ENCODE data around the gene MORF4L1. TPM values are rescaled to one million over a fixed set of nuclear protein-coding genes. Genes with fewer than 3 reads are reported as not detected.
"Not testable (repeated sequence)": the region's sequence is repeated elsewhere in the genome, so short reads cannot be mapped to it uniquely, and the experiment has no call there.

MORF4L1 gene
- total RNA-seq, 4 donors from 2014 or later = 279 to 372 (median 286) TPM

- Histone ChIP-seq H3K9me3 (no peaks in the 10 kb centered on the region), H3K36me3 (no peaks in the 10 kb centered on the region), H3K27me3 (no peaks in the 10 kb centered on the region), H3K4me3 (no peak overlapping the region), H3K27ac (no peak overlapping the region), H3K4me1 (no peaks in the 10 kb centered on the region)
- TF ChIP-seq, protein P1, sequence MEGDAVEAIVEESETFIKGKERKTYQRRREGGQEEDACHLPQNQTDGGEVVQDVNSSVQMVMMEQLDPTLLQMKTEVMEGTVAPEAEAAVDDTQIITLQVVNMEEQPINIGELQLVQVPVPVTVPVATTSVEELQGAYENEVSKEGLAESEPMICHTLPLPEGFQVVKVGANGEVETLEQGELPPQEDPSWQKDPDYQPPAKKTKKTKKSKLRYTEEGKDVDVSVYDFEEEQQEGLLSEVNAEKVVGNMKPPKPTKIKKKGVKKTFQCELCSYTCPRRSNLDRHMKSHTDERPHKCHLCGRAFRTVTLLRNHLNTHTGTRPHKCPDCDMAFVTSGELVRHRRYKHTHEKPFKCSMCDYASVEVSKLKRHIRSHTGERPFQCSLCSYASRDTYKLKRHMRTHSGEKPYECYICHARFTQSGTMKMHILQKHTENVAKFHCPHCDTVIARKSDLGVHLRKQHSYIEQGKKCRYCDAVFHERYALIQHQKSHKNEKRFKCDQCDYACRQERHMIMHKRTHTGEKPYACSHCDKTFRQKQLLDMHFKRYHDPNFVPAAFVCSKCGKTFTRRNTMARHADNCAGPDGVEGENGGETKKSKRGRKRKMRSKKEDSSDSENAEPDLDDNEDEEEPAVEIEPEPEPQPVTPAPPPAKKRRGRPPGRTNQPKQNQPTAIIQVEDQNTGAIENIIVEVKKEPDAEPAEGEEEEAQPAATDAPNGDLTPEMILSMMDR (IDR thresholded peaks at IDR 0.05 in 4 of 5, conservative IDR thresholded peaks at IDR 0.05 in 1 of 5) = no peak
- no peak for TF ChIP-seq POLR2A (IDR thresholded peaks at IDR 0.05)
- ATAC-seq = no peak
- intact Hi-C loops (cut with DNase I; ENCODE audit: low total_unique reads) = no loop called here
- no peak for DNase-seq
- in situ Hi-C loops (cut with MboI; ENCODE audit: low sequenced_read_pairs in 4 of 4) = no loop called here
Observed at GRCh38 chr15:78866803-78867202, 5.9 kb upstream of the MORF4L1 start.

DNA sequence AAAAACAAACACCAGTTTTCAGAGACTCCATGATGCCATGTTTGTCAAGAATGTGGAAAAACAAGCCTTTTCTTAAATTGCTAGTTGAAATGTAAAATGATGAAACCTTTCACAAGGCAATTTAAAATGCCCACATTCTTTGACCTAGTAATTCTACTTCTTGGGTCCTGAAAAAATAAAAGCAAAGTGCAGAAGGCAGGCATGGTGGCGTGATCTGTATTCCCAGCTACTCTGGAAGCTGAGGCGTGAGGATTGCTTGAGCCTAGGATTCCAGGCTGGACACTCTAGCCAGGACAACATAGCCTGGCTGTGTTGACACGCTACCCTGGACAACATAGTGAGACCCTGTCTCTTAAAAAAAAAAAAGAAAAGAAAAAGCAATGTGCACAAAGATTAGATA is 4.3 kb upstream of the MORF4L1 start:
- H3K27me3 ChIP-seq = no peaks in the 10 kb centered on the region
- ATAC-seq = no peak
- H3K9me3 ChIP-seq = no peaks in the 10 kb centered on the region
- no peak overlapping the region for H3K4me3 ChIP-seq
- in situ Hi-C loops (cut with MboI; ENCODE audit: low sequenced_read_pairs in 4 of 4) = no loop called here
- H3K36me3 ChIP-seq = no peaks in the 10 kb centered on the region
- H3K27ac ChIP-seq = no peak overlapping the region
- DNase-seq = no peak
- intact Hi-C loops (cut with DNase I; ENCODE audit: low total_unique reads) = no loop called here
- peaks cover 3 to 4% of the 10 kb centered on the region in 2 donors for H3K4me1 ChIP-seq
- TF ChIP-seq, protein P1 (IDR thresholded peaks at IDR 0.05 in 4 of 5, conservative IDR thresholded peaks at IDR 0.05 in 1 of 5) = no peak
- no peak for TF ChIP-seq POLR2A (IDR thresholded peaks at IDR 0.05)

DNA sequence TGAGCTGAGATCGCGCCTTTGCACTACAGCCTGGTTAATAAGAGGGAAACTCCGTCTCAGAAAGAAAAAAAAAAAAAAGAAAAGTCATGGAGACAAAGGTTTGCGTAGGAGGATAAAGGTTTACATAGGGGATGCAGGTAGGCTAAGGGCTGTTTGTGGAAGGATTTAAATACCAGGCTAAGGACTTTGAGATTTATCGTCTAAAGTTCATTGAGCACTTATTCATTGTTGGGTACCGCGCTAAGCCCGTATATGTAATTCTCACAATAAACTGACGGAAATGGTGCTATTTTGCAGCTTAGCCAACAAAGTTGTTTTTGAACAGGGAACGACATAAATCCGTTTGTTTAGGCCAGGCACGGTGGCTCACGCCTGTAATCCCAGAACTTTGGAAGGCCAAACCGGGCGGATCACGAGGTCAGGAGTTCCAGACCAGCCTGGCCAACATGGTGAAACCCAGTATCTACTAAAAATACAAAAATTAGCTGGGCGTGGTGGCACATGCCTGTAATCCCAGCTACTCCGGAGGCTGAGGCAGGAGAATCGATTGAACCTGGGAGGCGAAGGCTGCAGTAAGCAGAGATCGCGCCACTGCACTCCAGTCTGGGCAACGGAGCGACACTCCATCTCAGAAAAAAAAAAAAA is 1.1 kb upstream of the MORF4L1 start:
- H3K4me1 ChIP-seq = peaks cover 23 to 24% of the 10 kb centered on the region in 2 donors
- in situ Hi-C loops (cut with MboI; ENCODE audit: low sequenced_read_pairs in 4 of 4); H3K27me3 ChIP-seq; ATAC-seq; DNase-seq; H3K36me3 ChIP-seq; H3K9me3 ChIP-seq: not testable (repeated sequence)
- peak overlapping the region in 3 of 4 donors; percentile 99 to 100 (median 99) for H3K27ac ChIP-seq
- intact Hi-C loops (cut with DNase I; ENCODE audit: low total_unique reads) = loop anchor here (1.0 to 5.0 kb wide), 3 partner anchors 11 to 1281 kb away; partner anchors contain the start of gene FAH
- H3K4me3 ChIP-seq = peak overlapping the region in 1 of 4 donors; percentile 96

DNA sequence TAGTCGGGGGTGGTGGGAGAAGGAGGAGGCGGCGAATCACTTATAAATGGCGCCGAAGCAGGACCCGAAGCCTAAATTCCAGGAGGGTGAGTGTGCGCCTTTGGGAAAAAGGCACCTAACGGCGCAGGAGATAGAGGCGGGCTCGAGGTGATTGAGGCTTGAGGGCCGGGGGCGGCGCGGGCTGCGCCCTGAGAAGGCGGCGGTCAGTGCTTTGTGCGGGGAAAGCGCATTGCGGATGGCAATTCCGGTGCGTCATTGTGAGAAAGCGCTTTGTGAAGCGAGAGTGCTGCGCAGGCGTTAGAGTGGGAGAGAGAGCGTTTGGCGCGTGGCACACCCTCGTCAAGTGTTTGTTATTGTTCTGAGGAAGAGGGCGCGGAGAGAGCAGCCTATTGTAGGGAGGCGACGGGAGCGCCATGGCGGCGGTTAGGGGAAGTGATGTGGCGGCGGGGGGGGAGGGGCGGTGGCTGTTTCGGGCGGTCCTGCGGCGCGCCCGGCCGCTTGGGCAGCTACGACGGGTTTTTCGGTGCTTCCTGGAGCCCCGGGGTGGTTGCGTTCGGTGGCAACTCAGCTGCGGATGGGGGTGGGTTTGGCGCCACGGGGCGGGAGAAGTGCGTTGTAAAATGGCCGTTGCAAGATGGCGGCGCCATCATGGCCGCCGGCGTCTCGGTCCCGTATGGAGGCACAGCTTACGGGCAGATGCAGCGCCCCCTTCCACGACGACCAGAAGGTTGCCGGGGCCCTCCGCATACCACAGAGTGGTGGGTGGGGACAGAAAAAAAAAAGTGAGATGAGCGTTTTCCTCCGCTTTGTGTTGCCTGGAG is 492 bp downstream of the MORF4L1 start:
- peak; percentile 48 to 62 for DNase-seq
- Histone ChIP-seq H3K4me1 (peaks cover 38 to 39% of the 10 kb centered on the region in 2 donors), H3K4me3 (peak overlapping the region; percentile 84 to 100 (median 96)), H3K27ac (peak overlapping the region; percentile 94 to 100 (median 99)), H3K9me3 (no peaks in the 10 kb centered on the region), H3K27me3 (no peaks in the 10 kb centered on the region), H3K36me3 (no peaks in the 10 kb centered on the region)
- intact Hi-C loops (cut with DNase I; ENCODE audit: low total_unique reads) = loop anchor here (1.0 to 5.0 kb wide), 3 partner anchors 13 to 1279 kb away; partner anchors contain the start of gene FAH
- TF ChIP-seq, protein P1 (IDR thresholded peaks at IDR 0.05 in 4 of 5, conservative IDR thresholded peaks at IDR 0.05 in 1 of 5) = peak in 3 of 5 experiments; percentile 8 to 36 (median 27)
- TF ChIP-seq POLR2A (IDR thresholded peaks at IDR 0.05) = peak; percentile 91
- in situ Hi-C loops (cut with MboI; ENCODE audit: low sequenced_read_pairs in 4 of 4) = no loop called here
- peak; percentile 69 to 74 for ATAC-seq

Data from gastrocnemius medialis (tissue), 4 donors.